Peyer's patch (tissue), 4 donors: Measurements from ENCODE around the gene OR2T5. TPM values are rescaled to one million over a fixed set of nuclear protein-coding genes. Genes with fewer than 3 reads are reported as not detected.
"Not testable (repeated sequence)": the region's sequence is repeated elsewhere in the genome, so short reads cannot be mapped to it uniquely, and the experiment has no call there.

ENCODE experiments used
- DNase-seq, 3 donors: peaks; one replicate each; pipeline ENCODE4 v3.0.0-alpha.2; 2017 to 2019
- H3K27ac ChIP-seq, 4 donors: fragments of 200-600 bp; sonication (generic); one replicate each; pipeline ENCODE4 v1.5.1; 2016 to 2019
- H3K27me3 ChIP-seq, 2 donors: fragments of 200-600 bp; sonication (generic); one replicate each; pipeline ENCODE4 v1.5.1; 2019
- H3K36me3 ChIP-seq, 3 donors: fragments of 200-600 bp; sonication (generic); one replicate each; pipeline ENCODE4 v1.5.1; 2016 to 2019
- H3K4me1 ChIP-seq, 4 donors: fragments of 200-600 bp; sonication (generic); one replicate each; pipeline ENCODE4 v1.5.1; 2016 to 2019
- H3K4me3 ChIP-seq, 4 donors: fragments of 200-600 bp; sonication (generic); 1 replicate in 3 of 4; 2 replicates in 1 of 4; pipeline ENCODE4 v1.5.1; 2016 to 2019; ENCODE audit warnings: mild to moderate bottlenecking in 1 of 4
- H3K9me3 ChIP-seq, 4 donors: fragments of 200-600 bp; sonication (generic); one replicate each; pipeline ENCODE4 v1.5.1; 2016 to 2019; ENCODE audit warnings: mild to moderate bottlenecking in 1 of 4
- total RNA-seq, 4 donors: library from RNA; depleted of rRNA; stranded (reverse); fragments of >200 nt; gene quantifications; one replicate each; pipeline ENCODE4 v1.1.0, GENCODE V29; 2016

The OR2T5 gene
- not detected for total RNA-seq

- H3K9me3 ChIP-seq, H3K4me3 ChIP-seq, DNase-seq, H3K36me3 ChIP-seq, H3K27me3 ChIP-seq, H3K4me1 ChIP-seq, H3K27ac ChIP-seq: not testable (repeated sequence)
Measured at GRCh38 chr1:248488289-248488688, at the start of gene OR2T5. Gene OR2T5 (plus strand): TSS chr1:248488589. CDS start chr1:248488589, 0 bp downstream.

- not testable (repeated sequence) for H3K27ac ChIP-seq, DNase-seq, H3K4me1 ChIP-seq, H3K27me3 ChIP-seq, H3K4me3 ChIP-seq, H3K36me3 ChIP-seq, H3K9me3 ChIP-seq
Measured at GRCh38 chr1:248438668-248439067, 49.7 kb upstream of the OR2T5 start.

- not testable (repeated sequence) for H3K9me3 ChIP-seq, H3K27me3 ChIP-seq, H3K27ac ChIP-seq, DNase-seq, H3K4me1 ChIP-seq, H3K36me3 ChIP-seq, H3K4me3 ChIP-seq
Measured at GRCh38 chr1:248439283-248439682, 49.1 kb upstream of the OR2T5 start.

GRCh38 chr1:248442500-248443277, 45.7 kb upstream of the OR2T5 start:
- not testable (repeated sequence) for H3K4me3 ChIP-seq, H3K9me3 ChIP-seq, H3K4me1 ChIP-seq, DNase-seq, H3K36me3 ChIP-seq, H3K27ac ChIP-seq, H3K27me3 ChIP-seq

- DNase-seq, H3K36me3 ChIP-seq, H3K9me3 ChIP-seq: not testable (repeated sequence)
Measured at GRCh38 chr1:248444603-248445002, 43.8 kb upstream of the OR2T5 start.

GRCh38 chr1:248445399-248445798, 43.0 kb upstream of the OR2T5 start, which contains the start of gene OR2T2:
Gene OR2T2 (plus strand): TSS chr1:248445637. CDS start chr1:248452798, 7,161 bp downstream.
- DNase-seq, H3K36me3 ChIP-seq, H3K9me3 ChIP-seq, H3K4me1 ChIP-seq, H3K27me3 ChIP-seq, H3K27ac ChIP-seq, H3K4me3 ChIP-seq: not testable (repeated sequence)

More at GRCh38 chr1:248444603-248445002, 43.8 kb upstream of the OR2T5 start:
- not testable (repeated sequence) for H3K4me3 ChIP-seq, H3K27me3 ChIP-seq, H3K27ac ChIP-seq, H3K4me1 ChIP-seq

- not testable (repeated sequence) for H3K4me1 ChIP-seq, DNase-seq, H3K9me3 ChIP-seq, H3K27ac ChIP-seq, H3K36me3 ChIP-seq, H3K27me3 ChIP-seq, H3K4me3 ChIP-seq
Measured at GRCh38 chr1:248448409-248449074, 39.8 kb upstream of the OR2T5 start.

- not testable (repeated sequence) for H3K9me3 ChIP-seq, H3K27ac ChIP-seq, H3K4me1 ChIP-seq, H3K27me3 ChIP-seq, DNase-seq, H3K4me3 ChIP-seq, H3K36me3 ChIP-seq
Measured at GRCh38 chr1:248449821-248450465, 38.4 kb upstream of the OR2T5 start.

GRCh38 chr1:248450466-248451145, 37.8 kb upstream of the OR2T5 start:
- not testable (repeated sequence) for H3K4me3 ChIP-seq, H3K36me3 ChIP-seq, H3K4me1 ChIP-seq, H3K27ac ChIP-seq, H3K27me3 ChIP-seq, DNase-seq, H3K9me3 ChIP-seq

GRCh38 chr1:248453619-248454018, 34.8 kb upstream of the OR2T5 start:
- H3K36me3 ChIP-seq, H3K4me3 ChIP-seq, DNase-seq, H3K4me1 ChIP-seq, H3K27ac ChIP-seq, H3K9me3 ChIP-seq, H3K27me3 ChIP-seq: not testable (repeated sequence)

- DNase-seq, H3K27ac ChIP-seq, H3K4me1 ChIP-seq, H3K4me3 ChIP-seq, H3K36me3 ChIP-seq, H3K9me3 ChIP-seq, H3K27me3 ChIP-seq: not testable (repeated sequence)
Measured at GRCh38 chr1:248455045-248455444, 33.3 kb upstream of the OR2T5 start.

GRCh38 chr1:248456635-248457034, 31.8 kb upstream of the OR2T5 start:
- H3K4me3 ChIP-seq, H3K9me3 ChIP-seq: not testable (repeated sequence)

GRCh38 chr1:248459117-248459516, 29.3 kb upstream of the OR2T5 start:
- H3K27me3 ChIP-seq, H3K9me3 ChIP-seq, H3K4me1 ChIP-seq, H3K36me3 ChIP-seq, DNase-seq, H3K4me3 ChIP-seq, H3K27ac ChIP-seq: not testable (repeated sequence)

More at GRCh38 chr1:248456635-248457034, 31.8 kb upstream of the OR2T5 start:
- not testable (repeated sequence) for H3K27ac ChIP-seq, DNase-seq, H3K4me1 ChIP-seq, H3K36me3 ChIP-seq, H3K27me3 ChIP-seq
